HG03135 (cell line): Measurements from ENCODE around the gene TBATA.

ENCODE experiments used
- ATAC-seq: cut with Tn5 transposase; IDR thresholded peaks from one replicate; pipeline ENCODE4 v1.9.1; 2021; ENCODE audit warnings: mild to moderate bottlenecking, moderate library complexity; ENCODE audit not compliant: unreplicated experiment

TBATA gene

GRCh38 chr10:70763567-70763966 is 21.6 kb downstream of the TBATA start:
- no peak for ATAC-seq

- no peak for ATAC-seq
Observed at GRCh38 chr10:70762441-70763175, 22.6 kb downstream of the TBATA start.

GRCh38 chr10:70761727-70762350 is 23.3 kb downstream of the TBATA start:
- ATAC-seq: no peak

GRCh38 chr10:70761031-70761601 is 24.1 kb downstream of the TBATA start:
- no peak for ATAC-seq

GRCh38 chr10:70760271-70760787 is 24.8 kb downstream of the TBATA start:
- no peak for ATAC-seq

GRCh38 chr10:70759781-70760180 is 25.4 kb downstream of the TBATA start:
- ATAC-seq: no peak

GRCh38 chr10:70758757-70759514 is 26.2 kb downstream of the TBATA start:
- no peak for ATAC-seq

- ATAC-seq: no peak
Observed at GRCh38 chr10:70757856-70758255, 27.3 kb downstream of the TBATA start.

- no peak for ATAC-seq
Observed at GRCh38 chr10:70756700-70757360, 28.3 kb downstream of the TBATA start.

GRCh38 chr10:70753841-70754621 is 31.1 kb downstream of the TBATA start:
- ATAC-seq: no peak

- no peak for ATAC-seq
Observed at GRCh38 chr10:70753026-70753663, 32.0 kb downstream of the TBATA start.

- no peak for ATAC-seq
Observed at GRCh38 chr10:70752571-70752970, 32.6 kb downstream of the TBATA start.

GRCh38 chr10:70751991-70752390 is 33.2 kb downstream of the TBATA start:
- no peak for ATAC-seq

GRCh38 chr10:70751356-70751755 is 33.8 kb downstream of the TBATA start:
- no peak for ATAC-seq

- ATAC-seq: no peak
Observed at GRCh38 chr10:70750156-70750703, 34.9 kb downstream of the TBATA start.

GRCh38 chr10:70749756-70750155 is 35.4 kb downstream of the TBATA start:
- no peak for ATAC-seq

- ATAC-seq: no peak
Observed at GRCh38 chr10:70748801-70749573, 36.2 kb downstream of the TBATA start.

- no peak for ATAC-seq
Observed at GRCh38 chr10:70748305-70748704, 36.9 kb downstream of the TBATA start.
